GM10248 (cell line): ENCODE results near the gene FDX1.

Experiments used
- CTCF ChIA-PET: fragments of 300-600 bp; sonication (Branson Sonifier 250); formaldehyde crosslinking; extraction: SDS; loops from one replicate; lab custom pipeline; 2021; ENCODE audit warnings: antibody characterized with exemption; lab: Yijun Ruan, JAX
- POLR2A ChIA-PET: fragments of 350-650 bp; sonication (Branson Sonifier 250); formaldehyde crosslinking; extraction: SDS; loops from one replicate; lab custom pipeline; 2020; ENCODE audit warnings: antibody characterized with exemption; lab: Yijun Ruan, JAX
- DNase-seq: peaks from one replicate; pipeline ENCODE4 v3.0.0; 2012; ENCODE audit errors: extremely low spot score
- CTCF ChIP-seq: IDR thresholded peaks from 2 replicates; pipeline ENCODE4 v1.5.1; 2012; ENCODE audit warnings: mild to moderate bottlenecking, low read depth; ENCODE audit errors: extremely low read depth, missing control alignments, control extremely low read depth

Gene FDX1

GRCh38 chr11:110481523-110481922, 51.8 kb downstream of the FDX1 start:
- TF ChIP-seq CTCF: no peak
- ChIA-PET CTCF (no interaction called here), POLR2A (no interaction called here)
- DNase-seq: no peak

GRCh38 chr11:110486156-110486555, 56.4 kb downstream of the FDX1 start:
- CTCF ChIA-PET: interaction anchor here (1.0 to 2.2 kb wide), 3 partner anchors 11 to 16 kb away, joined by 4 to 7 read pairs (median 5); no protein-coding TSS in a partner anchor
- TF ChIP-seq CTCF: no peak
- DNase-seq: no peak
- POLR2A ChIA-PET: no interaction called here

DNA sequence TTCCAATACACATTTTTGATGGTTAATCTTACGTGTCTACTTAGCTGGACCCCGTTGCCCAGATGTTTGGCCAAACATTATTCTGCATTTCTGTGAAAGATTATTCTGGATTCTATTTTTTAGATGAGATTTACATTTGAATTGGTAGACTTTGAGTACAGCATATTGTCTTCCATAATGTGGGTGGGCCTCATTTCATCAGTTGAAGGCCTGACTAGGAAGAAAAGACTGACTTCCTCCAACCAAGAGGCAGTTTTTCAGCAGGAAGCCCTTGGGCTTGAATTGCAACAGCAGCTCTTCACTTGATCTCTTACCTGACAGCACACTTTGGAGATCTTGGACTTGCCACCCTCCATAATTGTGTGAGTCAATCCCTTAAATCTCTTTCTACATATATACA, 58.7 kb downstream of the FDX1 start:
- POLR2A ChIA-PET: no interaction called here
- no peak for DNase-seq
- TF ChIP-seq CTCF: no peak
- CTCF ChIA-PET: no interaction called here

- DNase-seq: no peak
- ChIA-PET CTCF (no interaction called here), POLR2A (no interaction called here)
- no peak for TF ChIP-seq CTCF
Observed at GRCh38 chr11:110490886-110491285, 61.1 kb downstream of the FDX1 start.

- no peak for TF ChIP-seq CTCF
- ChIA-PET CTCF (interaction anchor here (0.9 kb wide), 2 partner anchors 14 to 225 kb away, joined by 3 to 4 read pairs; no protein-coding TSS in a partner anchor), POLR2A (no interaction called here)
- no peak for DNase-seq
Observed at GRCh38 chr11:110491577-110492320, 62.0 kb downstream of the FDX1 start.

GRCh38 chr11:110492321-110492685, 62.6 kb downstream of the FDX1 start:
- ChIA-PET POLR2A (no interaction called here), CTCF (interaction anchor here (0.9 kb wide), 2 partner anchors 13 to 224 kb away, joined by 3 to 4 read pairs; no protein-coding TSS in a partner anchor)
- no peak for TF ChIP-seq CTCF
- no peak for DNase-seq
